NCI-H2107 (cell line): ENCODE measurements around the gene NPDC1.
"Not testable (repeated sequence)": the region's sequence is repeated elsewhere in the genome, so short reads cannot be mapped to it uniquely, and the experiment has no call there.

Experiments used
- DNase-seq: peaks from one replicate; lab custom pipeline; 2025; lab: John Stamatoyannopoulos, UW

Gene NPDC1

GRCh38 chr9:137075275-137075775, 29.3 kb upstream of the NPDC1 start:
- DNase-seq: no peak

- DNase-seq: no peak
Measured at GRCh38 chr9:137074657-137075274, 28.8 kb upstream of the NPDC1 start.

GRCh38 chr9:137073992-137074399, 28.0 kb upstream of the NPDC1 start:
- no peak for DNase-seq

GRCh38 chr9:137071282-137071681, 25.3 kb upstream of the NPDC1 start:
- DNase-seq: no peak

GRCh38 chr9:137070906-137071275, 24.9 kb upstream of the NPDC1 start:
- DNase-seq: peak; percentile 70

- DNase-seq: peak; percentile 93
Measured at GRCh38 chr9:137070201-137070905, 24.4 kb upstream of the NPDC1 start, which contains the start of gene SAPCD2. SAPCD2 (minus strand) TSS chr9:137070557; CDS start chr9:137070460, 97 bp downstream.

- no peak for DNase-seq
Measured at GRCh38 chr9:137069508-137070091, 23.6 kb upstream of the NPDC1 start.

GRCh38 chr9:137068539-137069507, 22.8 kb upstream of the NPDC1 start:
- no peak for DNase-seq

- peak; percentile 85 for DNase-seq
Measured at GRCh38 chr9:137067860-137068538, 22.0 kb upstream of the NPDC1 start.

- DNase-seq: no peak
Measured at GRCh38 chr9:137066096-137066861, 20.3 kb upstream of the NPDC1 start.

GRCh38 chr9:137065336-137065967, 19.5 kb upstream of the NPDC1 start:
- no peak for DNase-seq

GRCh38 chr9:137064880-137065164, 18.8 kb upstream of the NPDC1 start:
- DNase-seq: no peak

GRCh38 chr9:137064027-137064879, 18.3 kb upstream of the NPDC1 start:
- DNase-seq: no peak

- DNase-seq: no peak
Measured at GRCh38 chr9:137063311-137064026, 17.5 kb upstream of the NPDC1 start.

GRCh38 chr9:137062798-137063197, 16.8 kb upstream of the NPDC1 start:
- DNase-seq: not testable (repeated sequence)

- no peak for DNase-seq
Measured at GRCh38 chr9:137062384-137062783, 16.4 kb upstream of the NPDC1 start.

GRCh38 chr9:137058521-137059234, 12.7 kb upstream of the NPDC1 start:
- DNase-seq: no peak

- DNase-seq: no peak
Measured at GRCh38 chr9:137057545-137057944, 11.6 kb upstream of the NPDC1 start.
